ENCODE data around the gene CD248. TPM values are rescaled to one million over a fixed set of nuclear protein-coding genes. Genes with fewer than 3 reads are reported as not detected.
A peak's percentile ranks its signal among the peaks of the same experiment; 100 is the strongest.

The CD248 gene
- total and polyA plus RNA-seq, 12 donors: 5.3 to 44.4 (median 10.0) TPM

DNA sequence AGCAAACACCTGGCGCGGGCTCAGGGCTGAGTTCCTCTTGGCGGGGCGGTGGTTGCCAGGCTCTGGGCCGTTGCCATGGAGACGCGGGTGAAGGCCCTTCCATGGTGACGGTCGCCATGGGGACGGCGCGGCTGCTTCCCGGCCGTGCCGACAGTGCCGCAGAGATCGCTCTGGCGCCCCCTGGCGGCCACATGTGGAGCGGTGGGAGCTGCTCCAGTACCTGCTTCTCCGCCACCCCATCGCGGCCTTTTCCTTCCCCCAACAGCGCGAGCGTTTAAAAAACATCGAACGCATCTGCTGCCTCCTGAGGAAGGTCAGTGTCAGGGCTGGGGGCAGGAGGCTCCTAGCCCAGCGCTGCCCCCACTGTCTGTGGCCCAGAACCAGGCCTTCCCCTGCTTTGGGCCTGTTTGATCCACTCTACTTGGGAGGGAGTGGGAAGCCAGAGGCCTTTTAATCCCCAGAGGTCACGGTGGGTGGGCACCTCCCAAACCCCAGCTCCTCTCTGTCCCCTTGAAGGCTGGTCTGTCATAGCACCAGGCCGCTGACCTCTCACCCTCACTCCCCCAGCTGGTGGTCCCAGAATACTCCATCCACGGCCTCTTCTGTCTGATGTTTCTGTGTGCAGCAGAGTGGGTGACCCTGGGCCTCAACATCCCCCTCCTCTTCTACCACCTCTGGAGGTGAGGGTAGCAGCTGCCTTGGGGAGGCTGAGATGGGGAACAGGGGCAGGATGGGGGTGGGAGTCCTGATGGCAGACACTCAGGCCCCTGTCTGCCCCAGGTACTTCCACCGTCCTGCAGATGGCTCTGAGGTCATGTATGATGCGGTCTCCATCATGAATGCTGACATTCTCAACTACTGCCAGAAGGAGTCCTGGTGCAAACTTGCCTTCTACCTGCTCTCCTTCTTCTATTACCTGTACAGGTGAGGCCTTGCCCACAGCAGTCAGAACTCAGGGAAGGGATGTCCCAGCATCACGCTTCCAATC, 34.1 kb downstream of the CD248 start:
- intact Hi-C loops (cut with DNase I): loop anchor here in 7 of 10 donors (1.0 to 10.0 kb wide), 4 partner anchors 58 to 60 kb away; no protein-coding TSS in a partner anchor
- H3K9me3 ChIP-seq: no peaks in the 10 kb centered on the region
- H3K4me3 ChIP-seq: no peak overlapping the region
- ATAC-seq (peak; percentile 80 to 94 (median 88)), DNase-seq (peak; percentile 96 to 98)
- 15% methylated on average over 30 to 35 of the region's 35 CpGs for WGBS, 2 donors
- peaks cover 0 to 6% (median 0%) of the 10 kb centered on the region in 7 donors for H3K27me3 ChIP-seq
- TF ChIP-seq, protein P1, sequence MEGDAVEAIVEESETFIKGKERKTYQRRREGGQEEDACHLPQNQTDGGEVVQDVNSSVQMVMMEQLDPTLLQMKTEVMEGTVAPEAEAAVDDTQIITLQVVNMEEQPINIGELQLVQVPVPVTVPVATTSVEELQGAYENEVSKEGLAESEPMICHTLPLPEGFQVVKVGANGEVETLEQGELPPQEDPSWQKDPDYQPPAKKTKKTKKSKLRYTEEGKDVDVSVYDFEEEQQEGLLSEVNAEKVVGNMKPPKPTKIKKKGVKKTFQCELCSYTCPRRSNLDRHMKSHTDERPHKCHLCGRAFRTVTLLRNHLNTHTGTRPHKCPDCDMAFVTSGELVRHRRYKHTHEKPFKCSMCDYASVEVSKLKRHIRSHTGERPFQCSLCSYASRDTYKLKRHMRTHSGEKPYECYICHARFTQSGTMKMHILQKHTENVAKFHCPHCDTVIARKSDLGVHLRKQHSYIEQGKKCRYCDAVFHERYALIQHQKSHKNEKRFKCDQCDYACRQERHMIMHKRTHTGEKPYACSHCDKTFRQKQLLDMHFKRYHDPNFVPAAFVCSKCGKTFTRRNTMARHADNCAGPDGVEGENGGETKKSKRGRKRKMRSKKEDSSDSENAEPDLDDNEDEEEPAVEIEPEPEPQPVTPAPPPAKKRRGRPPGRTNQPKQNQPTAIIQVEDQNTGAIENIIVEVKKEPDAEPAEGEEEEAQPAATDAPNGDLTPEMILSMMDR (IDR thresholded peaks at IDR 0.05): peak; percentile 83 to 99 (median 99)
- peaks cover 0 to 15% (median 0%) of the 10 kb centered on the region in 9 donors for H3K36me3 ChIP-seq
- H3K27ac ChIP-seq: peak overlapping the region in 2 of 10 donors; percentile 0 to 21
- peaks cover 5 to 56% (median 28%) of the 10 kb centered on the region in 9 donors for H3K4me1 ChIP-seq

DNA sequence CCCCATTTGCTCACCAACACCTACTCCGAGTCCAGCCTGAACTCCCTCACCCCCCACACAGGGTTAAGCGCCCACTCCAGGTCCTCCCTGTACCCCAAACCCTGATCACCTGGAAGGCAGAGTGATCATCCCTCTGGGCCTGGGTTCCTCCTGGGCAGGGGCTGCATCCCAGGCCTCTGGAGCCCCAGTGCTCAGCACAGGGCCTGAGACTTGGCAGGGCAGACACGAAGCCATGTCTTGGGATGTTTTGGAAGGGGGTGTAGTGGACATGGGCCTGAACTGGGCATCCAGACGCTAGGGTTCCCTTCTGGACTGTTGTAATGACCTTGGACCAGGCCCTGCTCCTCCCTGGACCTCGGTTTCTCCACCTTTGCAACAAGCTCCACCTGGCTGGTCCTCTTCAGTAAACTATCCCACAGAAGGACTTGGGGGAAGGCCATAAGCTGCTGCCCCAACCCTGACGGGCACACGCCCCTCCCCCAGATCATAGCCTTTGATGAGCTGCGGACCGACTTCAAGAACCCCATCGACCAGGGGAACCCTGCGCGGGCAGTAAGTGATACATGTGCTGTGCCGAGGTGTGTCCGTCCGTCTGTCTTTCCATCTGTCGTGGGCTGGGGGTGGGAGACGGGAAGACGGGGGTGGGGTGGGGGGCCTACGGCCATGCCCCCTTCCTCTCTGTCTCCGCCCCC, 34.9 kb downstream of the CD248 start:
- no peak for DNase-seq
- no peak overlapping the region for H3K27ac ChIP-seq
- TF ChIP-seq, protein P1 (IDR thresholded peaks at IDR 0.05): no peak
- H3K4me3 ChIP-seq: no peak overlapping the region
- H3K9me3 ChIP-seq: no peaks in the 10 kb centered on the region
- ATAC-seq: peak in 1 of 8 donors; percentile 0
- H3K4me1 ChIP-seq: peaks cover 5 to 52% (median 28%) of the 10 kb centered on the region in 9 donors
- peaks cover 0 to 15% (median 0%) of the 10 kb centered on the region in 9 donors for H3K36me3 ChIP-seq
- intact Hi-C loops (cut with DNase I): loop anchor here in 7 of 10 donors (1.0 to 10.0 kb wide), 4 partner anchors 57 to 60 kb away; no protein-coding TSS in a partner anchor
- H3K27me3 ChIP-seq: peaks cover 0 to 6% (median 0%) of the 10 kb centered on the region in 7 donors
- 28 to 32% methylated on average over 20 of the region's 20 CpGs for WGBS, 2 donors

DNA sequence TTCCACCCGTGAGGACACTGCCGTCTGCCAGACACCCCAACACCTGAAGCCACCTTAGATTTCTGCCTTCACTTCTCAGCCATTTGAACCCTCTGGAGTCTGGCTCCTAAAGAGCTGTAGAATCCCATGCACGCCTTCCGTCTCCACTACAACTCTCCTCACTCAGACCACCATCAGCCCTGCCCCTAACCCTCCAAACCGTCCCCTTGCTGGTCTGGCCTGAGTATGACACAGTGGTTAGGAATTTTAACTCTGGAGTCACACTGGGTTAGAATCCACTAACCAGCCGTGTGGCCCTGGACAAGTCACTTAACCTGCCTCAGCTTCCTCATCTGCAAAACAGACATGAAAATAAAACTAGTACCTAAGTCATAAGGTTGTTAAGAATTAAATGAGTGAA, 35.8 kb downstream of the CD248 start:
- TF ChIP-seq, protein P1 (IDR thresholded peaks at IDR 0.05): no peak
- WGBS, 2 donors: 84 to 85% methylated on average over 6 of the region's 6 CpGs

DNA sequence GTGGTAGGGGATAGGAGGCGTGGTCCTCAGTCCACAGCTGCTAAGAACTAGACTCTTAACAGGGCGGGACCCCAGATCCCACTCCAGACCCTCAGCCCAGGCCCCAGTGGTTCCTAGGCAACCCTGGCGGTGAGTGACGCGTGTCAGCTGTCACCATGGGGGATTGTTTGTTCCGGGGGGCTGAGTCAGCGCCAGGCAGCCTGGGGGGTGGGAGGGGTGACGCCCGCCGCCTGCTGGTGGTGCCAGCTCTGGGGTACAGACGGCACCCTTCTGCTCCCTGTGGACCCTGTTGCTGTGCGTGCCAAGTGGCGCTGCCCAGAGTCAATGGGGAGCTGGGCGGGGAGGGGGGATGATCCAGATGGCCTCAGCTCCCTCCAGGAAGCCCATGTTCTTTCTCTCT, 36.4 kb downstream of the CD248 start:
- H3K4me1 ChIP-seq: peaks cover 5 to 37% (median 23%) of the 10 kb centered on the region in 9 donors
- H3K36me3 ChIP-seq: peaks cover 0 to 30% (median 8%) of the 10 kb centered on the region in 9 donors
- H3K27ac ChIP-seq: no peak overlapping the region
- H3K4me3 ChIP-seq: no peak overlapping the region
- WGBS, 2 donors: 70 to 71% methylated on average over 14 of the region's 14 CpGs
- no peak for DNase-seq
- ATAC-seq: no peak
- intact Hi-C loops (cut with DNase I): loop anchor here in 3 of 10 donors (5.0 to 10.0 kb wide), 2 partner anchors 56 to 58 kb away; no protein-coding TSS in a partner anchor
- peaks cover 0 to 6% (median 0%) of the 10 kb centered on the region in 7 donors for H3K27me3 ChIP-seq
- no peaks in the 10 kb centered on the region for H3K9me3 ChIP-seq
- TF ChIP-seq, protein P1 (IDR thresholded peaks at IDR 0.05): no peak

More for the DNA sequence above, 35.8 kb downstream of the CD248 start:
- H3K27ac ChIP-seq: no peak overlapping the region
- H3K4me1 ChIP-seq: peaks cover 5 to 43% (median 25%) of the 10 kb centered on the region in 9 donors
- H3K27me3 ChIP-seq: peaks cover 0 to 6% (median 0%) of the 10 kb centered on the region in 7 donors
- intact Hi-C loops (cut with DNase I): loop anchor here in 3 of 10 donors (5.0 to 10.0 kb wide), 2 partner anchors 56 to 59 kb away; no protein-coding TSS in a partner anchor
- ATAC-seq (no peak), DNase-seq (no peak)
- no peak overlapping the region for H3K4me3 ChIP-seq
- peaks cover 0 to 24% (median 2%) of the 10 kb centered on the region in 9 donors for H3K36me3 ChIP-seq
- H3K9me3 ChIP-seq: no peaks in the 10 kb centered on the region
